GM23338 (cell line): Measurements from ENCODE around the gene RAMAC. TPM values are rescaled to one million over a fixed set of nuclear protein-coding genes. Genes with fewer than 3 reads are reported as not detected.

ENCODE experiments used
- ATAC-seq: fragments of 200-7000 bp; cut with Tn5 transposase; 3 replicates; pipeline ENCODE4 v1.9.1; 2020
- DNase-seq: peaks from one replicate; pipeline ENCODE4 v3.0.0-alpha.2; 2015; ENCODE audit warnings: low spot score
- H2AFZ ChIP-seq: fragments of 200-600 bp; sonication (generic); 2 replicates; pipeline ENCODE4 v1.8.0; 2016; ENCODE audit warnings: antibody characterized with exemption, mild to moderate bottlenecking, moderate library complexity
- H3F3A ChIP-seq: fragments of 200-600 bp; sonication (generic); replicated peaks from 2 replicates; pipeline ENCODE4 v1.8.0; 2017; ENCODE audit warnings: antibody characterized with exemption, mixed run types, low read depth
- H3K27ac ChIP-seq: fragments of 200-600 bp; sonication (generic); 2 replicates; pipeline ENCODE4 v1.6.1; 2016; ENCODE audit warnings: low read depth
- H3K27me3 ChIP-seq: fragments of 200-600 bp; sonication (generic); 2 replicates; pipeline ENCODE4 v1.8.0; 2016; ENCODE audit warnings: mild to moderate bottlenecking, mixed run types, moderate library complexity; ENCODE audit not compliant: insufficient read depth
- H3K36me3 ChIP-seq: fragments of 200-600 bp; sonication (generic); 2 replicates; pipeline ENCODE4 v1.8.0; 2016; ENCODE audit warnings: mild to moderate bottlenecking; ENCODE audit not compliant: insufficient read depth
- H3K4me1 ChIP-seq: fragments of 200-600 bp; sonication (generic); 2 replicates; pipeline ENCODE4 v1.8.0; 2016; ENCODE audit warnings: mild to moderate bottlenecking, moderate library complexity; ENCODE audit not compliant: insufficient read depth
- H3K4me2 ChIP-seq: fragments of 200-600 bp; sonication (generic); 2 replicates; pipeline ENCODE4 v1.7.1; 2017; ENCODE audit warnings: mixed run types
- H3K4me3 ChIP-seq: fragments of 200-600 bp; sonication (generic); 2 replicates; pipeline ENCODE4 v1.6.1; 2016; ENCODE audit warnings: mixed run types
- H3K79me2 ChIP-seq: fragments of 200-600 bp; sonication (generic); replicated peaks from 2 replicates; pipeline ENCODE4 v1.8.0; 2017; ENCODE audit warnings: mild to moderate bottlenecking; ENCODE audit not compliant: insufficient read depth
- H3K9me2 ChIP-seq: fragments of 200-600 bp; sonication (generic); 2 replicates; pipeline ENCODE4 v1.8.0; 2017; ENCODE audit not compliant: insufficient read depth
- H4K20me1 ChIP-seq: fragments of 200-600 bp; sonication (generic); replicated peaks from 2 replicates; pipeline ENCODE4 v1.8.0; 2017; ENCODE audit warnings: mild to moderate bottlenecking; ENCODE audit not compliant: insufficient read depth
- H3K27ac Mint-ChIP-seq: 2 replicates; pipeline ENCODE4 v1.8.0; 2020; ENCODE audit warnings: inconsistent platforms, mild to moderate bottlenecking, moderate library complexity, mixed read lengths
- H3K27me3 Mint-ChIP-seq: 3 replicates; pipeline ENCODE4 v1.8.0; 2022; ENCODE audit warnings: low read depth, mild to moderate bottlenecking, moderate library complexity, mixed read lengths, inconsistent platforms; ENCODE audit not compliant: insufficient read depth, poor library complexity
- H3K36me3 Mint-ChIP-seq: 3 replicates; pipeline ENCODE4 v1.8.0; 2021; ENCODE audit warnings: low read depth, mild to moderate bottlenecking, inconsistent platforms, moderate library complexity, mixed read lengths
- H3K4me1 Mint-ChIP-seq: 3 replicates; pipeline ENCODE4 v1.8.0; 2020; ENCODE audit warnings: mild to moderate bottlenecking, inconsistent platforms, mixed read lengths
- H3K4me3 Mint-ChIP-seq: 3 replicates; pipeline ENCODE4 v1.8.0; 2021; ENCODE audit warnings: moderate library complexity, mild to moderate bottlenecking, inconsistent platforms, mixed read lengths
- H3K9me3 Mint-ChIP-seq: 3 replicates; pipeline ENCODE4 v1.8.0; 2020; ENCODE audit warnings: moderate library complexity, mild to moderate bottlenecking, inconsistent platforms, mixed read lengths
- CREB1 ChIP-seq: fragments of 250-450 bp; sonication (Bioruptor Pico); IDR thresholded peaks from 2 replicates; pipeline ENCODE4 v1.5.0; 2020; ENCODE audit warnings: low read depth, mild to moderate bottlenecking, moderate library complexity
- EZH2phosphoT487 ChIP-seq: fragments of 200-600 bp; sonication (generic); IDR thresholded peaks from one replicate; pipeline ENCODE4 v1.8.1; 2018; ENCODE audit warnings: antibody characterized with exemption; ENCODE audit not compliant: unreplicated experiment
- JUNB ChIP-seq: IDR thresholded peaks from one replicate; pipeline ENCODE4 v1.6.1; 2016; ENCODE audit warnings: antibody characterized with exemption; ENCODE audit not compliant: unreplicated experiment
- POLR2AphosphoS5 ChIP-seq: IDR thresholded peaks from 2 replicates; pipeline ENCODE4 v1.6.1; 2016; ENCODE audit warnings: antibody characterized with exemption, low read depth
- STAT1 ChIP-seq: IDR thresholded peaks from one replicate; pipeline ENCODE4 v1.6.1; 2016; ENCODE audit warnings: antibody characterized with exemption; ENCODE audit not compliant: unreplicated experiment
- ZNF114 ChIP-seq: fragments of 250-450 bp; sonication (Bioruptor Pico); IDR thresholded peaks from 2 replicates; pipeline ENCODE4 v1.5.0; 2020; ENCODE audit warnings: mild to moderate bottlenecking, moderate library complexity
- polyA plus RNA-seq: library from polyadenylated mRNA; unstranded; fragments of >200 nt; fragmentation: Nextera tagmentation; extraction: Ambion mirVana; gene quantifications from 2 replicates; pipeline ENCODE4 v1.2.1, GENCODE V29; 2016
- total RNA-seq: library from RNA; depleted of rRNA; stranded (reverse); fragments of >200 nt; shearing (Covaris generic); gene quantifications from 2 replicates; pipeline ENCODE4 v1.2.3, GENCODE V29; 2014
- TF ChIP-seq, protein P1 (sequence below): fragments of 250-450 bp; sonication (Bioruptor Pico); IDR thresholded peaks from 2 replicates; pipeline ENCODE4 v1.5.0; 2020; ENCODE audit warnings: mild to moderate bottlenecking, moderate library complexity
- TF ChIP-seq, protein P2 (sequence below): IDR thresholded peaks from 2 replicates; pipeline ENCODE4 v1.6.1; 2016; ENCODE audit warnings: antibody characterized with exemption
- TF ChIP-seq, protein P3 (sequence below), 2 experiments: fragments of 200-600 bp in 1 of 2; sonication (generic) in 1 of 2; conservative IDR thresholded peaks; 2 replicates each; pipeline versions ENCODE4 v1.5.1 to v1.6.1; 2016 to 2017; ENCODE audit warnings: antibody characterized with exemption in 2 of 2, low read depth in 2 of 2, mild to moderate bottlenecking in 2 of 2, moderate library complexity in 1 of 2

RAMAC gene
- total and polyA plus RNA-seq, 2 experiments from 2014 or later, result 27.4 to 58.6 TPM

DNA sequence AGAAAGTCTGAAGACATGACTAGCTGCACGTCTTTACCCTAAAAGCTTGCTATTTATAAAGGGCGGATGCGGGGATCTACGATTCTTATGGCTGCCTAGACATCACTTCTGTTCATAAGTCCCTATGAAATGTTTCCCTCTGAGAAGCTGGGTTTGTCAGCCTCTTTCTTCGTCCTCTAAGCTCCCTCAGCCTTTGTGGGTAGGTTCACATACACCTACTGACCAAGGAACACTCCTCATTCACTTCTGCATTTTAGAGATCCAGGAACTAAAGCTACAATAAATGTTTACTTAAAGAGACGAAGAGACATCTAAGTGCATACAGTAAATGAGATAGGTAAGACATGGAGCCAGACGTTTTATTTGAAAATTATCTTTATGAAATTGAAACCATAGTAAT, 16.7 kb upstream of the RAMAC start (continued):
- TF ChIP-seq, protein P1, sequence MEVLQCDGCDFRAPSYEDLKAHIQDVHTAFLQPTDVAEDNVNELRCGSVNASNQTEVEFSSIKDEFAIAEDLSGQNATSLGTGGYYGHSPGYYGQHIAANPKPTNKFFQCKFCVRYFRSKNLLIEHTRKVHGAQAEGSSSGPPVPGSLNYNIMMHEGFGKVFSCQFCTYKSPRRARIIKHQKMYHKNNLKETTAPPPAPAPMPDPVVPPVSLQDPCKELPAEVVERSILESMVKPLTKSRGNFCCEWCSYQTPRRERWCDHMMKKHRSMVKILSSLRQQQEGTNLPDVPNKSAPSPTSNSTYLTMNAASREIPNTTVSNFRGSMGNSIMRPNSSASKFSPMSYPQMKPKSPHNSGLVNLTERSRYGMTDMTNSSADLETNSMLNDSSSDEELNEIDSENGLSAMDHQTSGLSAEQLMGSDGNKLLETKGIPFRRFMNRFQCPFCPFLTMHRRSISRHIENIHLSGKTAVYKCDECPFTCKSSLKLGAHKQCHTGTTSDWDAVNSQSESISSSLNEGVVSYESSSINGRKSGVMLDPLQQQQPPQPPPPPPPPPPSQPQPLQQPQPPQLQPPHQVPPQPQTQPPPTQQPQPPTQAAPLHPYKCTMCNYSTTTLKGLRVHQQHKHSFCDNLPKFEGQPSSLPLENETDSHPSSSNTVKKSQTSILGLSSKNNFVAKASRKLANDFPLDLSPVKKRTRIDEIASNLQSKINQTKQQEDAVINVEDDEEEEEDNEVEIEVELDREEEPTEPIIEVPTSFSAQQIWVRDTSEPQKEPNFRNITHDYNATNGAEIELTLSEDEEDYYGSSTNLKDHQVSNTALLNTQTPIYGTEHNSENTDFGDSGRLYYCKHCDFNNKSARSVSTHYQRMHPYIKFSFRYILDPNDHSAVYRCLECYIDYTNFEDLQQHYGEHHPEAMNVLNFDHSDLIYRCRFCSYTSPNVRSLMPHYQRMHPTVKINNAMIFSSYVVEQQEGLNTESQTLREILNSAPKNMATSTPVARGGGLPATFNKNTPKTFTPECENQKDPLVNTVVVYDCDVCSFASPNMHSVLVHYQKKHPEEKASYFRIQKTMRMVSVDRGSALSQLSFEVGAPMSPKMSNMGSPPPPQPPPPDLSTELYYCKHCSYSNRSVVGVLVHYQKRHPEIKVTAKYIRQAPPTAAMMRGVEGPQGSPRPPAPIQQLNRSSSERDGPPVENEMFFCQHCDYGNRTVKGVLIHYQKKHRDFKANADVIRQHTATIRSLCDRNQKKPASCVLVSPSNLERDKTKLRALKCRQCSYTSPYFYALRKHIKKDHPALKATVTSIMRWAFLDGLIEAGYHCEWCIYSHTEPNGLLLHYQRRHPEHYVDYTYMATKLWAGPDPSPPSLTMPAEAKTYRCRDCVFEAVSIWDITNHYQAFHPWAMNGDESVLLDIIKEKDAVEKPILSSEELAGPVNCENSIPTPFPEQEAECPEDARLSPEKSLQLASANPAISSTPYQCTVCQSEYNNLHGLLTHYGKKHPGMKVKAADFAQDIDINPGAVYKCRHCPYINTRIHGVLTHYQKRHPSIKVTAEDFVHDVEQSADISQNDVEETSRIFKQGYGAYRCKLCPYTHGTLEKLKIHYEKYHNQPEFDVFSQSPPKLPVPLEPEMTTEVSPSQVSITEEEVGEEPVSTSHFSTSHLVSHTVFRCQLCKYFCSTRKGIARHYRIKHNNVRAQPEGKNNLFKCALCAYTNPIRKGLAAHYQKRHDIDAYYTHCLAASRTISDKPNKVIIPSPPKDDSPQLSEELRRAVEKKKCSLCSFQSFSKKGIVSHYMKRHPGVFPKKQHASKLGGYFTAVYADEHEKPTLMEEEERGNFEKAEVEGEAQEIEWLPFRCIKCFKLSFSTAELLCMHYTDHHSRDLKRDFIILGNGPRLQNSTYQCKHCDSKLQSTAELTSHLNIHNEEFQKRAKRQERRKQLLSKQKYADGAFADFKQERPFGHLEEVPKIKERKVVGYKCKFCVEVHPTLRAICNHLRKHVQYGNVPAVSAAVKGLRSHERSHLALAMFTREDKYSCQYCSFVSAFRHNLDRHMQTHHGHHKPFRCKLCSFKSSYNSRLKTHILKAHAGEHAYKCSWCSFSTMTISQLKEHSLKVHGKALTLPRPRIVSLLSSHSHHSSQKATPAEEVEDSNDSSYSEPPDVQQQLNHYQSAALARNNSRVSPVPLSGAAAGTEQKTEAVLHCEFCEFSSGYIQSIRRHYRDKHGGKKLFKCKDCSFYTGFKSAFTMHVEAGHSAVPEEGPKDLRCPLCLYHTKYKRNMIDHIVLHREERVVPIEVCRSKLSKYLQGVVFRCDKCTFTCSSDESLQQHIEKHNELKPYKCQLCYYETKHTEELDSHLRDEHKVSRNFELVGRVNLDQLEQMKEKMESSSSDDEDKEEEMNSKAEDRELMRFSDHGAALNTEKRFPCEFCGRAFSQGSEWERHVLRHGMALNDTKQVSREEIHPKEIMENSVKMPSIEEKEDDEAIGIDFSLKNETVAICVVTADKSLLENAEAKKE (CRISPR knock-in tag), result no peak

DNA sequence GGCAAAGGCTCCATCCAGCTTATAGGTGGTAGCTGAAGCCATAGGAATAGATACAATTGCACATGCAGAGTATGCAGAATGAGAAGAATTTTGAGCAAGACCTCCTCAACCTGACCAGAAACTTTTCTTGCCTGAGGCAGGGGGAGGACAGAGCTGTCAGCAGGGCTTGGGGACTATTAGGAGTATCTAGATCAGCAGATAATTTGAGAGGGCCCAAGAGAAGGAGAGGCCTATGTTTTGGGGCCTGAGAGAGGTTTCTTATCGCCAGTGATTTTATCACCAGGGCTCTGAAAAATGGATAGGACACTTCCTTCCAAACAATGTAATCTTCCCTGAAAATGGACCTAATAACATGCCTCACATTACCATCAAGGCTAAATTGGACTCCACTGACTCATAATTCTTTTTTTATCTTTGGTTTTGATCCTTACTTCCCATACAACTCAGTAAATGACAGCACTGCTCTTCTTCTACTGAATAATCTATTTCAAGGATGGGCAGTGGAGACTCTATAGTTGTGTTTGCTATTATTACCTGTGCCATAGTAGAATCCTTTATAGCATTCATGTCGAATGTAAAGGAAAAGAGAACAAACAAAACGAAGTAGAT, 15.8 kb upstream of the RAMAC start:
- Histone ChIP-seq H3K79me2 (no peaks in the 10 kb centered on the region), H3K4me3 (no peak overlapping the region), H4K20me1 (no peaks in the 10 kb centered on the region), H3K36me3 (no peaks in the 10 kb centered on the region), H3K27ac (no peak overlapping the region), H3K27me3 (no peaks in the 10 kb centered on the region), H2AFZ (no peak overlapping the region), H3K4me2 (no peak overlapping the region), H3F3A (no peaks in the 10 kb centered on the region), H3K9me2 (no peaks in the 10 kb centered on the region), H3K4me1 (no peaks in the 10 kb centered on the region)
- H3K27me3 Mint-ChIP-seq, result peaks cover 3% of the 10 kb centered on the region
- DNase-seq (no peak), ATAC-seq (no peak)
- H3K4me3 Mint-ChIP-seq, result no peak overlapping the region
- H3K27ac Mint-ChIP-seq, result no peak overlapping the region
- no peaks in the 10 kb centered on the region for H3K36me3 Mint-ChIP-seq
- TF ChIP-seq EZH2phosphoT487 (no peak), STAT1 (no peak), JUNB (no peak), ZNF114 (no peak), POLR2AphosphoS5 (no peak), CREB1 (CRISPR knock-in tag) (no peak)
- TF ChIP-seq, protein P2, sequence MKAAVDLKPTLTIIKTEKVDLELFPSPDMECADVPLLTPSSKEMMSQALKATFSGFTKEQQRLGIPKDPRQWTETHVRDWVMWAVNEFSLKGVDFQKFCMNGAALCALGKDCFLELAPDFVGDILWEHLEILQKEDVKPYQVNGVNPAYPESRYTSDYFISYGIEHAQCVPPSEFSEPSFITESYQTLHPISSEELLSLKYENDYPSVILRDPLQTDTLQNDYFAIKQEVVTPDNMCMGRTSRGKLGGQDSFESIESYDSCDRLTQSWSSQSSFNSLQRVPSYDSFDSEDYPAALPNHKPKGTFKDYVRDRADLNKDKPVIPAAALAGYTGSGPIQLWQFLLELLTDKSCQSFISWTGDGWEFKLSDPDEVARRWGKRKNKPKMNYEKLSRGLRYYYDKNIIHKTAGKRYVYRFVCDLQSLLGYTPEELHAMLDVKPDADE, result no peak
- TF ChIP-seq, protein P3, sequence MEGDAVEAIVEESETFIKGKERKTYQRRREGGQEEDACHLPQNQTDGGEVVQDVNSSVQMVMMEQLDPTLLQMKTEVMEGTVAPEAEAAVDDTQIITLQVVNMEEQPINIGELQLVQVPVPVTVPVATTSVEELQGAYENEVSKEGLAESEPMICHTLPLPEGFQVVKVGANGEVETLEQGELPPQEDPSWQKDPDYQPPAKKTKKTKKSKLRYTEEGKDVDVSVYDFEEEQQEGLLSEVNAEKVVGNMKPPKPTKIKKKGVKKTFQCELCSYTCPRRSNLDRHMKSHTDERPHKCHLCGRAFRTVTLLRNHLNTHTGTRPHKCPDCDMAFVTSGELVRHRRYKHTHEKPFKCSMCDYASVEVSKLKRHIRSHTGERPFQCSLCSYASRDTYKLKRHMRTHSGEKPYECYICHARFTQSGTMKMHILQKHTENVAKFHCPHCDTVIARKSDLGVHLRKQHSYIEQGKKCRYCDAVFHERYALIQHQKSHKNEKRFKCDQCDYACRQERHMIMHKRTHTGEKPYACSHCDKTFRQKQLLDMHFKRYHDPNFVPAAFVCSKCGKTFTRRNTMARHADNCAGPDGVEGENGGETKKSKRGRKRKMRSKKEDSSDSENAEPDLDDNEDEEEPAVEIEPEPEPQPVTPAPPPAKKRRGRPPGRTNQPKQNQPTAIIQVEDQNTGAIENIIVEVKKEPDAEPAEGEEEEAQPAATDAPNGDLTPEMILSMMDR (conservative IDR thresholded peaks at IDR 0.05; ENCODE audit: low read depth in 2 of 2), result no peak
- H3K9me3 Mint-ChIP-seq, result no peaks in the 10 kb centered on the region
- H3K4me1 Mint-ChIP-seq, result no peaks in the 10 kb centered on the region
